CD4-positive, alpha-beta T cell treated with Interleukin-17A for 4 hours (primary cell): Measurements from ENCODE around the gene ING5.
"Not testable (repeated sequence)": the region's sequence is repeated elsewhere in the genome, so short reads cannot be mapped to it uniquely, and the experiment has no call there.

ENCODE experiments used
- DNase-seq: peaks from one replicate; pipeline ENCODE4 v3.0.0-alpha.2; 2020; ENCODE audit warnings: mixed read lengths

ING5 gene

GRCh38 chr2:241701399-241702154 is at the start of gene ING5:
TSS of gene ING5 (plus strand) at chr2:241702039. CDS start at chr2:241702066, 27 bp downstream.
- DNase-seq, result peak; percentile 99

- no peak for DNase-seq
These were observed 49.7 kb upstream of the ING5 start for GRCh38 chr2:241652142-241652541.

- DNase-seq, result no peak
These were observed 49.1 kb upstream of the ING5 start for GRCh38 chr2:241652722-241653121.

- no peak for DNase-seq
These were observed 48.6 kb upstream of the ING5 start for GRCh38 chr2:241653210-241653750.

GRCh38 chr2:241654551-241654950 is 47.3 kb upstream of the ING5 start:
- DNase-seq, result no peak

DNA sequence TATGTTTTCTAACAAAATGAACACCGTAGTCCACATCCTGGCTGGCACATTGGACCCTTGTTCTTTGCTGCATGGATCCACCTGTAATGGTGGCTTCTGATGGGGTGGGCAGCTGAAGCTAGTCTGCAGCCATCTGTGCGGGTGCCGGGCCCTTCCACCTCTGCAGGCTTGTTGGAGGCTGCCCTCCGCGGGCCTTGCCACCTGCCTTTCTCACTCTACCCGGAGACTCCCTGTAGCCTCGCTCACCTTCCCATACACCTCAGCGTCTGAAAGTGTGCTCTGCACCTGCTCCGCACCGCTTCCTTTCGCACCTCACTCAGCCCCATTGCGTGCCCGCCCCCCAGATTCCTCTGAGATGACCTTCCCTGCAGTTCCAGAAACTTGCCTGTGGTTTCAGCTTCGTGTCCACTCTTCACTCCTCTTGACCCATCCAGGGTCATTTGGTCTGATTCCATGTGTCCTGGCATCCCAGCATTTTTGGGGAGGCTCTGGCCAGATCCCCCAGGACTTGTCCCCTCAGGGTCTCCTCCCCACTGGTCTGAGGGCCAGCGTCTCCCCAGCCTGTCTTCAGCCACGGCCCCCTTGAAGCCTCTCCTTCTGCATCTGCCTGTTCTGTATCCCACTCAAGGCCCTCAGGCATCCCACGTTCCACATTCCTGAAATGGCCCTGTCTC is 46.2 kb upstream of the ING5 start:
- no peak for DNase-seq

DNA sequence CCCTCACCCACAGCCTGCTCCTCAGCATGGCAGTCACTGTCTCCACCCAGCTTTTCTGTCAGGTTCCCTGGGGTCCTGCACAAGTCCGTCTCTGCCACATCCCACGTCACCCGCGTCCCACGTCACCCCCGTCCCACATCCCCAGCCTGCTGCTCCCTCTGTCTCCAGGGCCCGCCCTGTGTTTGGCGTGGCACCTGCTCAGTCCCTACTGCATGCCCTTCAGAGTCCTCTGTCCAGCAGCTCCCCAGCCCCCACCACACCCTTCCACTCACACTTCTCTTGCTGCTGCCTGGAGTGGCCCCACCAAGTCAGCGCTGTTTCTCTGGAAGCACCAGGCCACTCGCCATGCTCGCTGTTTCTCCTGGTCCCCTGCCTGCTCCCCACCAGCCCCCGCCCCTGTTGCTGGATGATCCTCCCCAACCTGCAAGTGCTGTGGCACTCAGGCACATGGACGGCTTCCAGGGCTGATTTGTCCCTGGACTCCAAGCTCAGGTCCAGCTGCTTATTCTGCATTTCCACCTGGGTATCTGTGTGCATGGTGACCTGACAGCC is 45.6 kb upstream of the ING5 start:
- no peak for DNase-seq

DNA sequence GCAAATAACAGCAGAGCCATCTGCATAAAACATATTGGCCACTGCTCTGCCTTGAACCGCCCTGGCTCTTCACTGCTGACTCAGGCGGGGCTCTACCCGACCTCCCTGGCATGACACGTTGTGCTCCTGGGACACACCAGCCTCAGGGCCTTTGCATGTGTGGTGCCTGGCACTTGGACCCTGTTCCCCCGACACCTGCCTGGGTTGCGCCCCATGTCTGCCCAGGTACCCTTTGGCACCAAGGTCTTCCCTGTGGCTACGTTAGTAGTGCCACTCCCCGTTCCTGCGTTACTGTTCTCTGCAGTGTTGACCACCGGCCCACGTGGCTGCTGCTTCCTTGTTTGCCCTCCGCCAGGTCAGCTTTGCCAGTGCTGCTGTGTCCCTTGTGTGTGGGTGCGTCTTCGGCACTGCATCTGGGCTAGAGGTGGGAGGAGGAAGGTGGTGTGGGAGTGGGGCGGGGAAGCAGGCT is 44.0 kb upstream of the ING5 start:
- no peak for DNase-seq

DNA sequence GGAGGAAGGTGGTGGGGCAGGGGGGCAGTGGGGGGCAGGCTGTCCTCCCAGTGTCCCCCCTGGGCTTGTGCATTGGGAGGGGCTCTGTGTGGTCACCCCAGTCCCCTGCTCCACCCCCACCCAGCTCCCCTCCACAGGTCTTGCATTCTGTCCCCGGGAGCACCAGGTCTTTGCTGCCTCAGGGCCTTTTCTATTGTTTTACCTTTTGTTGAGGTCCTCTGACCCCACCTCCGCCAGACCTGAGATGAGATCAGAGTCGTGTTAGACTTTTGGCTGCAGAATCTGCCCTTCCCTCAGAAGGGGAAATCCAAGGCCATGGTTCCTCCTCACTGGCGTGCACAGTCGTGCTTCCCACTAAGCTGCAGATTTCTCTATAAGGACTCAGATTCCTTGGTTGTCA is 43.5 kb upstream of the ING5 start:
- DNase-seq, result no peak

DNA sequence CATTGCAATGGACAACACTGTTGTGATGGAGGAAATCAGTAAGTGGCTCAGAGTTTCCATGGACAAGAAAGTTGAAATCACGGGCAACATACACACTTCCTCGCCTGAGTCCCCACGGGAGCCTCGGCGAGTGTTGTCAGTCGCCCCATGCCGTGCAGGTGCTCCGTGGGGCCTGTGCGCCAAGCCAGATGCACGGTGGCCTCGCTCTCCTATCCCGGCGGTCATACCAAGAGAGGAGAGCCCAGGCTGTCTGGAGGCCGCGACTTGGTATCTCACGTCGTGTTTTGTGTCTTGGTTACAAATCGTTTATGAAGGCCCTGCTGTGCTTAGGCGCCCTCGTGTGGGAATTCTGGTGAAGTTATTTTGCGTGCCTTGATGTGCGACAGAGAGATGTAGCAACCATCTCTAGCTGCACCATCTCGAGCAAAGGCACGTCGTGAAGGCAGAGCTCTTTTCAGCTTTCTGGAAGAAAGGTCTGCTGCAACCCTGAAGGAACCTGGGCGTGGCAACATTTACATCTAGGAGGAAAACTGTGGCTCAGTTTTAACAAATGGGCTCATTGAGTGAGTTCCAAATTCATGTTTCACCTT is 42.6 kb upstream of the ING5 start:
- peak; percentile 49 for DNase-seq

DNA sequence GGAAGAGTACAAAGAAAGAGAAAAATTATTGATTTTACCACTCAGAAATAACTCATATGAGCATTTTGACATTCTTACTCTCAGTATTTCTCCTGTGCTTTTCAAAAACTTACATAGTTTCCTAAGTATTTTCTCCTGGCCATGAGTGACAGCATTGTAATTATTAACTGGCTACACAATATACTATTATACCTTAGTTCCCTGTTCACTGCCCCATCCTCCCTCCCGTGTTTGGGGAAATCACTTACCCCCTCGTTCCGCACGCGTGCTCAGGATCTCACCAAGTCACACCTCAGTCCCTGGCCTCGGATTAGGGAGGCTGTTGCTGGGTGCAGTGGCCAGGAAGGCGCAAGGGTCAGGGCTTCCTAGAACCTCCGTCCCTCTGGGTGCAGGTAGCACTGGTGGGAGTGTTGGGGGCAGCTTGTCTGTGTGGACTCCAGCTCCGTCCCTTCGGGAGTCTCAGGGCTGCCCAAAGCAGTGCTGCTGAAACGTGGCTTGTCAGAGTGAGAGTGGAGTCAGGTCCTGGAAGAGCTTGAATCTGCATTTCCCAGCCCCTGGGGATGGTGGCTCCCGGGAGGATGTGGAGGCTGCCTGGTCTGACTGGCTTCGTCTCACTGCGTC is 41.1 kb upstream of the ING5 start:
- DNase-seq, result no peak

DNA sequence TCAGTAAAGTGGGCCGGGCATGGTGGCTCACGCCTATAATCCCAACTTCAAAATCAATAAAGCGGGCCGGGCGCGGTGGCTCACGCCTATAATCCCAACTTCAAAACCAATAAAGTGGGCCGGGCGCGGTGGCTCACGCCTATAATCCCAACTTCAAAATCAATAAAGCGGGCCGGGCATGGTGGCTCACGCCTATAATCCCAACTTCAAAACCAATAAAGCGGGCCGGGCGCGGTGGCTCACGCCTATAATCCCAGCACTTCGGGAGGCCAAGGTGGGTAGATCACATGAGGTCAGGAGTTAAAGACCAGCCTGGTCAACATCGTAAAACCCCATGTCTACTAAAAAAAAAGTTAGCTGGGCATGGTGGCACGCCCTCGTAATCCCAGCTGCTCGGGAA is 39.1 kb upstream of the ING5 start:
- DNase-seq, result not testable (repeated sequence)

DNA sequence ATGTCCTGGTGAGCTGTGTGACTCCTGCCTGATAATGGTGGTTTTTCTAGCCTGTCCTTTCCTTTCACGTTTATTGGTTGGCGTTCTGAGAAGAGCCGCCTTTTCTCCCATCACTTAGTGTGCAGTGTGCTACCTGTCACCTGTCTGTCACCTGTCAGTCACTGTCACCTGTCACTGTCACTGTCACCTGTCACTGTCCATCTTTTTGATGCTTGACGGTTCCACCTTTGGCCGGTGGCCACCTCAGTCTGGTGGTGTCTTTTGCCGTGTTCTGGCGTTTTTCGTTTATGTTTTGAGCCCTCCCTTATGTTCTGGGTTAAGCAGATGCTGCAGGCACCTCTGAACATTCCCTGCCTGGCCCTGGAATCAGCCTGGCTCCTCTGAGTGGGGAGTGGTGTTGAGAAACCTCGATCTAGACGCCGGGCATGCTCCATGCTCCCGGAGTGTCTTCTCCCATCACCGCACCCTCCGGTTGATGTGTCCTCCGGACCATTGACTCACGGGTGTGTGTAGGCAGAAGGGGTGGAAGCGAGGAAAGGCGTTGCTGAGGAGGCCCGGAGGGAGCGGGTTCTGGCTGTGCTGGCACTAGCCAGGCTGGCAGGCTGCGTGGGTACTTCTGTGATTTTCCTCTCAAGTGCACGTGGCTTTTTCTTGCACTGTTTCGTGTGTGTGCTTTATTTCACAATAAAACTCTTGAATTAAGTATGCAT is 36.0 kb upstream of the ING5 start:
- no peak for DNase-seq

GRCh38 chr2:241666627-241667400 is 35.0 kb upstream of the ING5 start:
- DNase-seq, result no peak

DNA sequence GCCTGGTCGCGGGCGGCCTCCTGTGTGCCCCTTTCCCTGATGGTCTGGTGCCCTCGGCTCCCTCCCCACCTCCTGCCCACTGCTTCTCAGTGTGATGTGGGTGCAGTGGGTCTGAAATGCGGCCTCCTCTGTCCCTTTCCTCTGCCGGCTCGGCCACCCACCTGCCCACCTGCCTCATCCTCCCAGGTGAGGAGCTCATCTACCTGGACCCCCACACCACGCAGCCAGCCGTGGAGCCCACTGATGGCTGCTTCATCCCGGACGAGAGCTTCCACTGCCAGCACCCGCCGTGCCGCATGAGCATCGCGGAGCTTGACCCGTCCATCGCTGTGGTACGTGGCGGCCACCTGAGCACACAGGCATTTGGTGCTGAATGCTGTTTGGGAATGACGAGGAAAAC is 33.5 kb upstream of the ING5 start:
- DNase-seq, result no peak

DNA sequence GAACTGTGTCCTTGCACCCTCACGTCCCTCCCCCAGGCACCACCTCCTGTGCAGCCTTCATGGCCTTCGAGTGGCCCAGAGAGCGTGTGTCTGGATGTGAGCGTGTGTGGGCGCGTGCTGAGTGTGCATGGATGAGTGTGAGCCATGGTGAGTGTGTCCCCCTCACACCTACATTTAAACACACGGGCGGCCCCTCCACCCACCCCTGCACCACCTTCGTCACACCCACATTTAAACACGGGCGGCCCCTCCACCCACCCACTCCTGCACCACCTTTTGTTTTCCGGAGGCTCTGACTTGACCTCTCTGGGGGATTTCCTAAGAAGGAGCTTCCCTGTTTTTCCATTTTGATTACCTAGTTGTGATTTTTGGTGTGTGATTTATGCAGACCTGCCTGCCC is 33.0 kb upstream of the ING5 start:
- no peak for DNase-seq

DNA sequence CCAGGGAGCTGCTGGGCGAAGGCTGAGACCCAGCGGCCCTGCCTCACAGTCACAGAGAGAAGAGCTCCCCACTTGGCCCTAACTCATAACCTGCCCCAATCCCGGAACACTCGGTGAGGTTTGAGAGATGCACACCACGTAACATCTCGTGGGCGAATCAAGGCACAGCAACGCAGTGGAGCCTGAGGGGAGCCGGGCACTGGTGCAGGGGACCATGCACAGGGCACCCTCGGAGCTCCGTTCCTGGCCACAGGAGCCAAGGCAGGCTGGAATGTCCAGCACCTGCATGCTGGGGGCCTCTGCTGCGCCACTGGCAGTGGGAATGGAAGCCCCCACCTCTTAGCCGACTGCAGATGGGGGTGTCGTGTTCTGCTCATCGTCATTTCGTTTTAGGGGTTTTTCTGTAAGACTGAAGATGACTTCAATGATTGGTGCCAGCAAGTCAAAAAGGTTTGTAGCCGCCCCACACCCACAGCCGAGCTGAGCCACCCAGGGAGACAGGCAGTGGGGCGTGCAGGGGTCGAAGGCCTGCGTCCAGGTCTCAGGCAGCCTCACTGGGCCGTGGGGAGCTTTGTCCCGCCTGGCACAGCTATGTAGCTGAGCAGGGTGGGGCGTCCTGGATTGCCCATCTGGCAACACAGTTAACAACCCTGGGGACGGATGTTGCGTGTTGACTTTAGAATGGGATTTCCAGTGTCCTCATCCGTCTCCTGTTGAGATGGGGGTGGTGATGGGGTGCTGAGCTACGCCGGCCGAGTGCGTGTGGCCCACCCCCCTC is 31.3 kb upstream of the ING5 start:
- DNase-seq, result no peak

- no peak for DNase-seq
These were observed 30.2 kb upstream of the ING5 start for GRCh38 chr2:241671457-241672240.

- no peak for DNase-seq
These were observed 29.3 kb upstream of the ING5 start for GRCh38 chr2:241672243-241673188.
